NT2/D1 (cell line): ENCODE data around the gene TTC31.

Source experiments
- DNase-seq: peaks from one replicate; pipeline ENCODE4 v3.0.0-alpha.2; 2011; ENCODE audit warnings: low read depth, low spot score
- H3K27me3 ChIP-seq: 2 replicates; pipeline ENCODE4 v1.6.0; 2011; ENCODE audit warnings: mild to moderate bottlenecking; ENCODE audit not compliant: insufficient read length, insufficient read depth
- H3K36me3 ChIP-seq: 2 replicates; pipeline ENCODE4 v1.6.1; 2011; ENCODE audit warnings: mild to moderate bottlenecking, low read length, mixed read lengths; ENCODE audit not compliant: insufficient read depth, insufficient read length
- H3K4me1 ChIP-seq: 2 replicates; pipeline ENCODE4 v1.5.1; 2011; ENCODE audit not compliant: insufficient read depth, insufficient read length
- H3K4me3 ChIP-seq: 2 replicates; pipeline ENCODE4 v1.5.1; 2011; ENCODE audit warnings: low read depth; ENCODE audit not compliant: insufficient read length
- H3K9ac ChIP-seq: 2 replicates; pipeline ENCODE4 v1.6.0; 2011; ENCODE audit warnings: low read depth; ENCODE audit not compliant: insufficient read length
- H3K9me3 ChIP-seq: 2 replicates; pipeline ENCODE4 v1.5.1; 2011; ENCODE audit warnings: mild to moderate bottlenecking, low read length; ENCODE audit not compliant: insufficient read depth
- SUZ12 ChIP-seq: IDR thresholded peaks from 2 replicates; pipeline ENCODE4 v1.6.1; 2011; ENCODE audit not compliant: insufficient read length, insufficient read depth; ENCODE audit errors: extremely low read depth
- YY1 ChIP-seq: IDR thresholded peaks from 2 replicates; pipeline ENCODE4 v1.6.1; 2011; ENCODE audit not compliant: insufficient read length, insufficient read depth
- ZNF274 ChIP-seq: IDR thresholded peaks from 2 replicates; pipeline ENCODE4 v1.6.1; 2011; ENCODE audit warnings: mild to moderate bottlenecking, low read depth, low read length

TTC31 gene

GRCh38 chr2:74507145-74507925 lies 24.5 kb downstream of the TTC31 start, which contains the start of gene PCGF1:
Gene PCGF1 (minus strand): TSS chr2:74507695. CDS start chr2:74507668, 27 bp downstream.
- H3K36me3 ChIP-seq = peaks cover 18% of the 10 kb centered on the region
- H3K4me1 ChIP-seq = peaks cover 7% of the 10 kb centered on the region
- DNase-seq = peak; percentile 97
- no peaks in the 10 kb centered on the region for H3K9me3 ChIP-seq
- peaks cover 39% of the 10 kb centered on the region for H3K27me3 ChIP-seq
- H3K4me3 ChIP-seq = peak within 1 kb of the TSS; percentile 88
- TF ChIP-seq ZNF274 = no peak
- TF ChIP-seq YY1 = peak; percentile 65
- peak within 1 kb of the TSS; percentile 99 for H3K9ac ChIP-seq

- peak overlapping the region; percentile 88 for H3K4me3 ChIP-seq
- peaks cover 18% of the 10 kb centered on the region for H3K36me3 ChIP-seq
- peaks cover 38% of the 10 kb centered on the region for H3K27me3 ChIP-seq
- TF ChIP-seq SUZ12 = no peak
- no peaks in the 10 kb centered on the region for H3K9me3 ChIP-seq
- peaks cover 7% of the 10 kb centered on the region for H3K4me1 ChIP-seq
- H3K9ac ChIP-seq = peak overlapping the region; percentile 99
- no peak for DNase-seq
These were observed 25.1 kb downstream of the TTC31 start for GRCh38 chr2:74507926-74508520.

GRCh38 chr2:74510272-74510671 lies 27.4 kb downstream of the TTC31 start:
- Histone ChIP-seq H3K27me3 (peaks cover 47% of the 10 kb centered on the region), H3K4me1 (peaks cover 7% of the 10 kb centered on the region), H3K4me3 (no peak overlapping the region), H3K9me3 (no peaks in the 10 kb centered on the region), H3K36me3 (peaks cover 11% of the 10 kb centered on the region), H3K9ac (no peak overlapping the region)
- TF ChIP-seq SUZ12 (no peak), ZNF274 (no peak), YY1 (no peak)
- DNase-seq = no peak

GRCh38 chr2:74511104-74511989 lies 28.5 kb downstream of the TTC31 start:
- H3K27me3 ChIP-seq = peaks cover 58% of the 10 kb centered on the region

GRCh38 chr2:74512744-74513604 lies 30.1 kb downstream of the TTC31 start:
- H3K27me3 ChIP-seq = peaks cover 66% of the 10 kb centered on the region
- peak overlapping the region; percentile 39 for H3K4me3 ChIP-seq
- H3K9me3 ChIP-seq = no peaks in the 10 kb centered on the region
- H3K4me1 ChIP-seq = no peaks in the 10 kb centered on the region
- no peak for DNase-seq
- H3K9ac ChIP-seq = peak overlapping the region; percentile 59
- TF ChIP-seq ZNF274 = no peak
- TF ChIP-seq SUZ12 = no peak
- no peak for TF ChIP-seq YY1
- H3K36me3 ChIP-seq = no peaks in the 10 kb centered on the region

More at GRCh38 chr2:74511104-74511989, 28.5 kb downstream of the TTC31 start:
- no peak for DNase-seq
- H3K9ac ChIP-seq = no peak overlapping the region
- no peak for TF ChIP-seq YY1
- no peak for TF ChIP-seq ZNF274
- TF ChIP-seq SUZ12 = no peak
- no peak overlapping the region for H3K4me3 ChIP-seq
- no peaks in the 10 kb centered on the region for H3K9me3 ChIP-seq
- H3K36me3 ChIP-seq = peaks cover 2% of the 10 kb centered on the region
- H3K4me1 ChIP-seq = no peaks in the 10 kb centered on the region

GRCh38 chr2:74513605-74514367 lies 30.9 kb downstream of the TTC31 start:
- Histone ChIP-seq H3K4me1 (no peaks in the 10 kb centered on the region), H3K36me3 (no peaks in the 10 kb centered on the region), H3K27me3 (peaks cover 66% of the 10 kb centered on the region), H3K9me3 (no peaks in the 10 kb centered on the region), H3K4me3 (peak overlapping the region; percentile 39), H3K9ac (peak overlapping the region; percentile 59)
- no peak for DNase-seq
- no peak for TF ChIP-seq SUZ12
- no peak for TF ChIP-seq YY1
- no peak for TF ChIP-seq ZNF274
